GM04504 (cell line): ENCODE data around the gene CCN2.
"Not testable (repeated sequence)": the region's sequence is repeated elsewhere in the genome, so short reads cannot be mapped to it uniquely, and the experiment has no call there.

Source experiments
- DNase-seq: peaks from one replicate; pipeline ENCODE4 v3.0.0-alpha.2; 2012; ENCODE audit warnings: low read depth

The CCN2 gene

DNA sequence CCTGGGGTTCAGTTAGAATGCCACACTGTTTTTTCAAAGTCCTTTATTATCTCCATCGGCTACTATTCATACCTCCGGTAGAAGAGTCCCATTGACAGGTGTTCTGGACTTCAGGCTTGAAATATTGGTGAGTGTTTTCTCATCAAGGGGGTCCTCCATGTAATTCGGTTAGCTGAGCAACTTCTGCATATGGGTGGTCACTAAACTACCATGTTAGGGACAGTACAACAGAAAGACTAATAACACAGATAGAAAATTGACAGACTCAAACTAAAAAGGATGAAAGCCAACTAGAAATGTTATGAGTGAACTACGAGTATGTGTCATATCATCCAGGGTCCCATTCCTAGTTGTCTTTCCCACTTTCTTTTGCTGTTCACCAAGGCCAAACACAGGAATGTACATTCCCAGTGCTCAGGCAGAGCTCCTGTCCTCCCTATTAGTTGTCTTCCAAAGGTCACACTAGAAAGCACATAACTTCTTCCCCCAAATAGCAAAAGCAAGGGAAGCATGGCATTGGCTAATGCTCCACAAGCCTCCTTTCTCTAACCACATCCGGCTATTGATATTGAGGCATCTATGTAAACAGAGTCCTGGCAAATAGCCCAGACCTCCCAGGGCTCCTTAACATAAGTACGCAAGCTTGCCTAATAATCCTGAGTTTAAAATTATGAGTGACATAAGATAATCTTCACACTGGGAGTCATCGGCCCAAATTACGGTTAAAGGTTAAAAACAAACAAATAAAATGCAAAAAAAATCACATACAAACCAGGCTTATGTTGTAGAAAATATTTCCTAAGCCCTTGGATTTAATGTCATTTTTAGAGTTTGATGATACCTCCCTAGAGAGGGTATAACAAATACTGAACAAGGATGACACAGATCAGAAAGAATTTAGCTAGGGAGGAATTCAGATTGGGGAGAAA, 13.2 kb downstream of the CCN2 start:
- no peak for DNase-seq

DNA sequence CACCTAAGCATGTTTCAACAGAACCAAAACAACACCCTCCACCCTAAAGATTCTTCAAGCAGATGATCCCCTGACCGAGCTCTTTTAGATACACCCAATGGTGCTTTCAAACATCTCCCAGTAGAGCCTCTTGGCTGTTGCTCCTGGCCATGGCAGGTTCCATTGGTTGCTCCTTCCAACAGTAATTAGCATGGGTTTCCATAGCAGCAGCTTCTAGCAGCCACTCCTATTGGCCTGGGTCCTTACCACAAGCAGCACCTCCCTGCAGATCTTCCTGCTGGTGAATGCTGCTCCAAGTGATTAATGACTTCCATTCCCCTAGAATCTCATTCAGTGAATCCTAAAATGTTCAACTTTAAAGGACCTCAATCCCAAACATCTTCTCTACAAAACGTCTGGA, 13.9 kb downstream of the CCN2 start:
- DNase-seq, result peak; percentile 54

DNA sequence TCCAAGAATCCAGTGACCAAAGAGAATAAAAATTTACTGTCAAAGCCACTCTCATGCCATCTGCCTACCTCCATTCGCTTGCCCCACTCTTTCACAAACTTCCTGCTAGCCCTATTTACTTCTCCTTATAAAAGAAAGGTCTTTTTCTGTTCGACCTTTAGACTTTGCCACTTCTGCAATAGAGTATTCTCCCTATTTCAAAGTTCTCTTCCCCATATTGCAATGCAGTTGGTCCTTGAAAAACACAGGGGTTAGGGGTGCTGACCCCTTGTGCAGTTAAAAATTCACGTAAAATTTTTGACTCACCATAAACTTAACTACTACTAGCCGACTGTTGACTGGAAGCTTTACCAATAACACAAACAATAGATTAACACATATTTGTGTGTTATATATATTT, 15.0 kb downstream of the CCN2 start:
- no peak for DNase-seq

DNA sequence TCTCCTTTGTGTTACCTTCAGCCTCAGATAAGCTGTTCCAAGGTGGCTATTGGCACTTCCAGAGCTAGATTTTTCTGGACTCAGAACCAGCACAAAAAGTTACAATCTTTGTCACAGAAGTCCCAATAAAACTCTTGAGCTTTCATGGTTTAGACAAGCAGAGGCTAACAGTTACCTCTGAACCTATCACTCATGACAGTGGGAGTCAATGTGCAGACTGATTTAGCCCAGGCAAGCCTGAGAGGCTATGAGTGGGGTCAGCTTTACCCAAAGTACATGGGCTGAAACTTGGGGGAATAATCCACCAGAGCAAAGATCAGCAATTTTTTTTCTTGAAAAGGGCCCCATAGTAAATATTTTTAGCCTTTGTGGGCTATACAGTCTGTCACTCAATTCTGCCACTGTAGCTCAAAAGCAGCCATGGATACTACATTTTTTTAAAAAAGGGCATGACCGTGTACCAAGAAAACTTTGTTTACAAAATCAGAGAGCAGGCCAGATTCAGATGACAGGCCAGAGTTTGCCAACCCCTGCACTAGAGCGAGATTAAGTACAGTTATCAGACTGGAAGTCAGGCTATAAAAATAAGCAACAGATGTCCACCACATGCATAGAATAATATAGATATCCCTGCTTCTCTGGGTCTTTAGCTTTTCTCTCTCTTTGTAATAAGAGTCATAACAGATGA, 20.0 kb downstream of the CCN2 start:
- DNase-seq, result no peak

DNA sequence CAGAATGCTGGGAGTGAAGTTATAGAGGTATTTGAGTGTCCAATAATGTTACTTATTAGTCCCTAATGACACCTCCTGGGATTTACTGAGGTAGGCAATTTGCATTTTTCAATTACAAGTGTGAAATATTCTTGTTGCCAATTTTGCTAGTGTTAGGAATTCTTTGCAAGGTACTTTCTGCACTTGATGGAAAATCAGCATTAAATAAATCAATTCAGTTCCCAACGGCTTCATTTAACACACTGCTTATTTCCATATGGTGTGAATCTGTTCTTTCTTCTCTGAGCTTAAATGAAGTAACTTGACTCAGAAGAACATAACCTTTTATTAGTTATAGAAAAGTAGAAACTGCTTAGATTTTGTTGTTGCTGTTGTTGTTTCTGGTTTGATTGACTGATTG, 21.2 kb downstream of the CCN2 start:
- no peak for DNase-seq

DNA sequence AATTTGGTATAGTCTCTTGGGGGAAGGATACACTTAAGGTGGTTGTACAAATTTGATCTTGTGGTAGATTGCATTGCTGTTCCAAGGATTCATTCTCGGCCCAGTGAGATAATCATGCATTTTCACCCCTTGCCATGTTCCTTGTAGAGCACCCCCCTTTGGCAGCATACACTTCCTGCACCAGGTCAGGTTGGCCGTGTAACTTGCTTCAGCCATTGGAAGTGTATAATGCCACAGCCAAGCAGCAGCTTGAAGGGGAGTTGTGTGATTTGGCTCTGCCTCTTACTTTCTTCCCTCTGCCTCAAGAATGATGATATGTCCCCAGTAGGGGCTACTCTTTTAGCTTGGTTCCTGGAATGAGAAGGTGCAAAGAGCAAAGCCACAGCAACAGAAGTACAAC, 21.9 kb downstream of the CCN2 start:
- DNase-seq, result no peak

DNA sequence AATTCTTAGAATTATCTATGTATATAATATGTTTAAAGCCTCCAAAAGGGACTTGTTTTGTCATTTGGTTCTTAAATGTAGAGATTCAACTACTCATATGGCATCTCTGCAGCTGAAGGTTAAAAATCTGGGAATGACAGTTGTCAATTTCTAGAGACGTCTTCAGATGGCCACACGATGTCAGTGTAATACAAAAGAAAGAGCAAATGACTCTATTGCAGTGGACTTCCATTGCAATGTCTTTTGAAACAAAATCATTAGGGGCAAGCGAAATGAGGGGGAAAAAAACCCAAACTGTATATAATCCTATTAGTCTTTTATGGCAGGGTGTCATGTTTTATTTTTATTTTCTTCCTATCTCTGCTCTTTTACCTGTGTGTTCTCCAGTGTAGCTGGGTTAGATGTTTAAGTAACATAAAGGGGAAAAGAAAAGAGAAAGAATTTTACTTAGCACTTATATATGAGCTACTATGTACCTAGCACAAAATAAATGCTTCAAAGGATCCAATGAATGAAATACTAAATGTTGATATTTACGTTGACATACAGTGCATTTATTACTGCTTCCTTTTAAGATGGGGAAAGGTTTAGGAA, 26.2 kb downstream of the CCN2 start:
- DNase-seq, result no peak

DNA sequence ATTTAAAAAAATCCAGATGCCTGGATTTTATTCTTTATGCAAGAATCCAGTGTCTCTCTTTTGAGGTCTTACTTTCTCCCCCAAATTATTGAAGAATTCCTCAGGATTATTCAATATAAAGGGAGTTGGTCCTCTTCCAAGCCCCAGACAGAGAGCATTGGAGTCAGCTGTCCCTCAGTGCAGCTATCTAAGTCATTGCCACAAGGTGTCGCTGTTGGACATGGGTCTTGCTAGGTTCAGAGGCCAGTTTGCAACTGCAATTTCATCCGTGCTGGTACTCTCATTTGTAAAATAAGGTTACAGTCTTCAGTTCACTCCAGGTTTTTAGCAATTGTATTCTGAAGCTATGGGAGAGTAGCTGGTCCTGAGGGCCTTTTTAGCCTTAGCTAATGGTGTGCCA, 27.8 kb downstream of the CCN2 start:
- DNase-seq, result no peak

DNA sequence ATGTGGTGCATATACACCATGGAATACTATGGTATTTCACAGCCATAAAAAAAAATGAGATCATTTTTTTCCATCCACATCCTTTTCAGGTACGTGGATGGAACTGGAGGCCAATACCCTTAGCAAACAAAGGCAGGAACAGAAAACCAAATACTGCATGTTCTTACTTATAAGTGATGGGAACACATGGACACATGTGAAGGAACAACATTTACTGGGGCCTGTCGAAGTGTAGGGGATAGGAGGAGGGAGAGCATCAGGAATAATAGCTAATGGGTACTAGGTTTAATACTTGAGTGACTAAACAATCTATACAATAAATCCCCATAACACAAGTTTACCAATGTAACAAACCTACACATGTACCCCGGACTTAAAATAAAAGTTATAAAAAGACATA, 30.5 kb downstream of the CCN2 start:
- no peak for DNase-seq

DNA sequence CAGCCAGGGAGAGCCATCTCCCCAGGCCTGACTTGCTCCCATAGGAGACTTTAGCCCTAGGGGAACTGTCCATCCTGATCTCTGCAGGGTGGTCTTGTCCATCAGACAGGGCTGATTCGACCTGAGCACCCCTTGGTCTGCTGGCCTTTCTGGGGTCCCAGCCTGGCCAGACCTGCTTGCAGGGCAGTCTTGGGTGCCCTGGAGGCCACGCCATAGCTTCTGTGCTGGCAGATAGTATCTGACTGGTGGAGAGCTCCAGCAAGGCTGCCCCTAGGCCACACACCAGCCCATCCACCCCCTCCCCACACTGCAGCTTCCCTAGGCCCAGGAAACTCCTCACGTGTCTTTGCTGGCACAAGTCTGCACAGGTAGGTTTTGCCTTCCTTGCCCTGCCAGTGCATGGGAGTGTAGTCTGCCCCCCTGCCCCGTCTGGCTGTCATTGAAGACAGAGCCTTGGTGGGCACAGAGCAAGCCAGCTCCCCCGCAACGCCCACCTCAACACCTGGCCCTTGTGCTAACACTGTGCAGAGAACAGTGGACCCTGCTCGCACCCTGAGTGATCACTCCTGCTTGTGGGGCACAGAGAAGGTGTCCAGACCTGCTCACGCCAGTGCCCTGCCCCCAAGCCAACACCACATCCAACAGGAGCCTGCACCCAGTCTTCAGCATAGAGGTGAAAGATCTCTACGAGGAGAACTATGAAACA, 32.4 kb downstream of the CCN2 start:
- DNase-seq, result no peak

DNA sequence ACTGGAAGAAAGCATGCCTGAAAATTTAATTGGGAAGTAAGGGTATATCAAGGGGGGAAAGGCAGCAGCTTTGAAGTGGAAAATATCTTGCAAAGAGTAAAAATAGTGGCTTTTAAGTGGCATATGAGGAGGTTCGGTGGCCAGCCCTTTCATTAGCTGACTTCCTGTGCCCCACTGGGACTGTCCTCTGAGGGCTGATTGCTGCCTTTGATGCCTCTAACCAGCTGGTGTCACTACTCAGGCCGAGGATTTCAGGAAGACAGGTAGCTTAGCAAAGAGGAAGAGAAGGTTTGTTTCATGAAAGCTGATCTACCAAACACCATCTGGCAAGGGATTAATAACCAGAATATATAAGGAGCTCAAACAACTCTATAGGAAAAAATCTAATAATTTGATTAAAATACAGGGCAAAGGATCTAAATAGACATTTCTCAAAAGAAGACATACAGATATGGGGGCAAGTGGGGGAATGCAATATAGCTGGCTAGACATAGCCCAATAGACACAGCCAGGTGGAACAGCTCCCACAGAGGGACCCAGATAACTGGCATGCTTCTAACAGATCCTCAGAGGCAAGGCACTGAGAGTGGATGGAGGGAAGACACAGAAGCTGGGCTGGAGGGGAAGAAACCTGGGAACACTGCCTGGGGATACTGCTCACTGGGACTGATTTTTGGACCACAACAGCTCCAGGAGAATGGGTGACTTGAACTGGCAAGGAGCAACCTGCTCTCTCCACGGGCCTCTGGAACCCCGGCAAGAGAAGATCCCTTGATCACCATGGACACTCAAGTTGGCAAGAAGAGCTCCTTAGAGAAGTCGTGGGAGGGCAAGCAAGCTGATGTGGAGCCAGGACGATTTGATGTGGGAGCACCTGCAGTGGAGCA, 33.2 kb downstream of the CCN2 start:
- no peak for DNase-seq

DNA sequence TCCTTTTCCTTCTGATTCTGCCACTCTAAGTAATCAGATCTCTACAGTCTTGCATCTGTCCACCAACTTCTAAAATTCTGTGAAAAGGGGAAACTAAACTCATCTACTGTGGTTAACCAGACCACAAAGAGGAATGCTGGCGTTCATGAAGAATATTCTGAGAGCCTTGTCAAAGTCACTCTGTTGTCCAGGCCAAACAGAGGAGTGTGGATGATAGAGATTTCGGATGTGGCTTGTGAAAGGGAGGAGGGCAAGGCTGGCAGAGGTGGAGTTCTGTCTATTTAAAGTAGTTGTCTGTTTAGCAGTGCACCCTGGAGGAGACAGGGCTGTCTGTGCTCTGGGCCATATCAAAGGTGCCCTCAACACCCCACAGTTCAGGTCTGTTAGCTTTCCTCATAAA, 33.9 kb downstream of the CCN2 start:
- no peak for DNase-seq

DNA sequence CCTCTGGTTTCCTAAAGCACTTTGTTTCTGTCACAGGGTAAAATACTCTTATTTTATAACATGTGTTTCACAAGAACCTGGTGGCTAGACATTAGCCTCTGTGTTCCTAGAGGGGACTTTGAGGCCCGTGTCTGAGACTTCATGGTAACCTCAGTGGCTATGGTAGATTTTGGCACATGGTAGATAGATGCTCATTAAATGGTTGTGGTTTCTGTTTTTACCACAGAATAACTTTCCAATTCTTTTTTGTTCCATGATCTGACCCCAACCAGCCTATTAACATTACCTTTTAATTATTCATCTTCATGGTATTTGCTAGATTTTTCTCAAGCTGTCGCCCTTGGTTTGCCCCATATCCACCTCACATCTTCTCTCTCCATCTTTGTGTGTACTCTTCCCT, 34.3 kb downstream of the CCN2 start:
- no peak for DNase-seq

DNA sequence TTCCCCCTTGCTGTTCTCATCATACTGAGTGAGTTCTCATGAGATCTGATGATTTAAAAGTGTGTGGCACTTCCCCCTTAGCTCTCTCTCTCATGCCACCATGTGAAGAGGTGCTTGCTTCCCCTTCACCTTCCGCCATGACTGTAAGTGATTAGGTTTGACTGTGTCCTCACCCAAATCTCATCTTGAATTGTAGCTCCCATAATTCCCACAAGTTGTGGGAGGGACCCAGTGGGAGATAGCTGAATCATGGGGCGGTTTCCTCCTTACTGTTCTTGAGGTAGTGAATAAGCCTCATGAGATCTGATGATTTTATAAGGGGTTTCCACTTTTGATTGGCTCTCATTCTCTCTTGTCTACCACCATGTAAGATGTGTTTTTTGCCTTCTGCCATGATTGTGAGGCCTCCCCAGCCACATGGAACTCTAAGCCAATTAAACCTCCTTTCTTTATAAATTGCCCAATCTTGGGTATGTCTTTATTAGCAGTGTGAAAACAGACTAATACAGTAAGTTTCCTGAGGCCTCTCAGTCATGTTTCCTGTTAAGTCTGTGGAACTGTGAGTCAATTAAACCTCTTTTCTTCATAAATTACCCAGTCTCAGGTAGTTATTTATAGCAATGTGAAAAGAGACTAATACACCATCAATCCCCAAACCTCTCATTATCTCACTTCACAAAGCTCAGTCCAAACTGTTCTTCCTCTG, 34.9 kb downstream of the CCN2 start:
- not testable (repeated sequence) for DNase-seq

DNA sequence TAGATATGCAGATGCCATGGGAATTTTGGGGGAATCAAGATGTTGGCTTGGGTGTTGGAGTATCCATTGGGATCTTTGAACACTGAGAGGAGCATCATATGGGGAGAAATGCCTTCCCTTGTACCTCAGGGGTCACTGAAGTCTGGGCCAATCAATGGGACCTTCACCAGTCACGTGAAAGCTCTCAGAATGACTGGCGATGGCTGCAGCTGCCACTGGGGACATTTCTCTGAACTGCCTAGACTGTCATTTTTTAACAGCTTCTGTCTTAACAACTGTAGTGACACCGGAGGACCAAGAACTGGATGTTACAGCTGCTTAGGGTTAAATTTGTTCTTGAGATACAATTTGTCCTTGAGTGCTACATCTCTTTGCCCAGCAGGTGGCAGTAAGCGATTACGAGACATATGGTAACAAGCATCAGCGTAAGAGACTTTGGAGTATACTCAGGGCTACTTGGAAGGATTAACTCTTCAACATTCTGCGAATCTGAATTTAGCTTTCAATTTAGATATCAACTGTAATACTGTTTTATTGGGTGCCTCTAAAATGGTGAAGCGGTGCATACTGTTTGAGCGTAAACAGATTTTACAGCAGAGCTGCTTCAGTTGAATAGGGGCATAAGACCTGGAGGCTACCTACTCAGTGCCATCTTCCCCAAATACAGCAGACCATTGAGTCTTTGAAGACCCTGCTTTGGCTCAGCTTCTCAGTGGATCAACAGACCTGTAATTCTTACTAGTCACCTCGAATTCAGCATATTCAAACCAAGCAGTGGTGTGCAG, 36.0 kb downstream of the CCN2 start:
- DNase-seq, result peak; percentile 56

DNA sequence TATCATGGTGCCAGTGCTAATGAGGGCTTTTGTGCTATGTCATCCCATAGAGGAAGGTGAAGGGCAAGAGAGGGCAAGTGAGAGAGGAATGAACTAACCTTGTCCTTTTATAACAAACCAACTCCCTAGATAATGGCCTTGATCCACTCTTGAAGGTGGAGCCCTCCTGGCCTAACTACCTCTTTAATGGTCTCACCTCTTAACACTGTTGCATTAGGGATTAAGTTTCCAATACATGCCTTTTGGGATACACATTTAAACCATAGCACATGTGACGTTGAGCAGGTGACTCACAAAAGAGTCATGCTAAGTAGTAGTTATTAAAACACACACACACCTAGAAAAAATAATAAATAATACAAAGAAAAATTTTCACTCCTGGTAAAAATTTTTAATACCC, 36.9 kb downstream of the CCN2 start:
- DNase-seq, result no peak

DNA sequence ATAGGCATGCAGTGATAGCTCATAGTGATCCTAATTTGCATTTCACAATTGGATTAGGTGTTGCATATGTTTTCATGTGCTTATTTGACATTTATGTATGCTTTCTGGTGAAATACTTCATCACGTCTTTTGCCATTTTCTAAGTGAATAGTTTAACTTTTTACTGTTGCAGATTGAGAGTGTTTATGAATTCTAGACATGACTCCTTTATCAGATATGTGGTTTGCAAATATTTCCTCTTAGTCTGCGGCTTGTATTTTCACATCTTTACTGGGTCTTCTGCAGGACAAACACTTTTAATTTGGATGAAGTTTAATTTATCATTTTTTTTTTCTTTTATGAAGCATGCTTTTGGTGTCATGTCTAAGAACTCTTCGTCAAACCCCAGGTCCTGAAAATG, 39.2 kb downstream of the CCN2 start:
- DNase-seq, result no peak

DNA sequence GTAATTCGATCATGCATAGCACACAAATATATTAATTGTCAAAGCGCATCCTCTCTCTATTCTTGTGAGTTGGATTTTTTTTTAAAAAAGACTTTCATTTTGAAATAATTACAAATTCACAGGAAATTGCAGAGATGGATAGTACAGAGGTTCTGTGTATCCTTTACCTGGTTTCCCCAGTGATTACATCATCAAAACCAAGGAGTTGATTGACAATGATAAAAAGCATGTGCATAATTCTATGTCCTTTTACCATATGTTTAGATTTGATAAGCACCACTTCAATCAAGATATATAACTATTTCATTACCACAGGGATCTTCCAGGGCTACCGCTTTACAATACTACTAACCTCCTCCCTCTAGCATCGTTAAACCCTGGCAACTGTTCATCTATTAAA, 40.2 kb downstream of the CCN2 start:
- no peak for DNase-seq

DNA sequence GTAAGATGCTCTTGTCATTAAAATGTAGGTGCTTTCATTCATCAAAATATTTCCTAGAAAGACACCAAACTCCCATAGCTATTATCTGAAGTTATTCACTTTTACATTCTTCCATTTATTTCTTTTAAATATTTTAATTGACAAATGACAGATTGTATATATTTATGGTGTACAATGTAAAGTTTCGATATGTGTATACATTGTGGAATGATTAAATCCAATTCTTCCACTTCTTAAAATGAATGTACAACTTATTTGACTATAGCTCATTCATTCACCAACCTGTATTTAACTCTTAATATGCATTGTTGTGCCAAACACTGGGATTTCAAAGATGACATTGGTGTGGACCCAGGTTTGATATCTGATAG, 41.0 kb downstream of the CCN2 start:
- no peak for DNase-seq
